ENCODE data around the gene SLC39A11.
A peak's percentile ranks its signal among the peaks of the same experiment; 100 is the strongest.
"Not testable (repeated sequence)": the region's sequence is repeated elsewhere in the genome, so short reads cannot be mapped to it uniquely, and the experiment has no call there.

SLC39A11 gene

DNA sequence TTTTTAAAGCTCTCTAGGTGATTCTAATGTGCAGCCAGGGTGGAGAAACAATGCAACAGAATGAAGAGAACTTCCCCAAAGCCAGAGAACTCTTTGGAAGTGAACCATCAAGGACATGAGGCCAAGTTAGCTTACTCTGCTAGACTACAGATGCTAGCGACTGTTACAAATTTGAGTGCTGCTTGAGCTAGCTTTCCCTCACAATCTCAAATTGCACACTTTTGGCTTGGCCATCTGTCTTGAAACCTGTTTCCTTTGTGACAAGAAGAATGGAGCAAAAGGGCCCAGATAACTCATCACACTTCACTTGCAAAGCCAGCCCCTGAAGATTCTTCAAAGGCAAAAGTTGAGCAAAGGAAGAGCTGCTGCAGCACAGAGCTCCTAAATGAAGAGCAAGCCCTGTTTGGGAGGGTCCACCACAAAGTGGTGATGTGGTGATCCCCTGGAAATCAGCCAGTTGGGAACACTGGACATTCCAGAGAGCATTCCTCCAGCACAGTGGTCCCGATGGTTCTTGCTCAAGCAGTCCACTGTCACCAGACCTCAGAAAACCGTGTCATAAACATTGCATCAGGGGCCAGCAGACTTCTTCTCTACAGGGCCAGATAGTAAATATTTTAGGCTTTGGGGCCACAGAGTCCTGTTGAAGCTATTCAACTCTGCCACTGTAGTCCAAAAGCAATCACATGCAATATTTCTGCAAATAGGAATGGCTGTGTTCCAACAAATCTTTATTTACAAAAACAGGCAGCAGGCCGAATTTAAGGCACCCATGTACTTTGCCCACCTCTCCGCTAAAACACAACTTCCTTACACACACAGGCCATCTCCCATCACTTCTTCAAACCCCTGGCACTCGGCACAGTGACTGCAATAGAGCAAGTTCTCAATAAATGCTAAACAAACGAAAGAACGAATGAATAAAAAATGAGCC lies 21.2 kb downstream of the SLC39A11 start:
- peak in 1 of 2 experiments; percentile 81 for DNase-seq

- peak in 1 of 2 experiments; percentile 33 for DNase-seq
Observed at GRCh38 chr17:73069841-73070240, 22.6 kb downstream of the SLC39A11 start.

DNA sequence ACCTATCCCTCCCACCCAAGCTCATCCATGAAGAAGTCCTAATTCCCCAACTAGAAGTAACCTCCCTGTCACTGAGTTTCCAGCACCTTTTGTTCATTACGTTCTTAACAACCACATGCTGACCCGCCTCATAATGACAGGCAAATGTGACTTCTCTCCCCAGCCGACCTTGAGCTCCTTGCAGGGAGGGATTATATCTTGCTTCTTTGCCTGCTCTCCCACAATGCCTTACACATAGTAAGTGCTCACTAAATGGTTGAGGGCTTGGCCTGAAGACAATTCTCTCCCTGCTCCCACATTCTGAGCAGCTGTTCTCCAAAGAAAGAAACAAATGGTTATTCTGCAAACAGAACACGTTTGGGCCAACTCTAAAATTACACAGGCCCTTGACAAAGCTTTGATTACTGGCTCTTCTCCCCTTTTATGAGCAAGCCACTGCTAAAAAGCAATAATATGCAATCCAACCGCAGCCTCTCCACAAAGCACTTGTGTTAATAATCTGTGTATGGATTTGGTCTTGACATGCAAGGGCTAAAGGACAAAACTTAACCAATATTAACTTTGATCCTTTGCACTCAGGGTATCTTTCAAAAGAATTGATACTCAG lies 23.2 kb downstream of the SLC39A11 start:
- DNase-seq: peak in 1 of 2 experiments; percentile 64

GRCh38 chr17:73068322-73069153 lies 23.9 kb downstream of the SLC39A11 start:
- peak; percentile 45 to 75 for DNase-seq

GRCh38 chr17:73067699-73068098 lies 24.8 kb downstream of the SLC39A11 start:
- DNase-seq: not testable (repeated sequence)

DNA sequence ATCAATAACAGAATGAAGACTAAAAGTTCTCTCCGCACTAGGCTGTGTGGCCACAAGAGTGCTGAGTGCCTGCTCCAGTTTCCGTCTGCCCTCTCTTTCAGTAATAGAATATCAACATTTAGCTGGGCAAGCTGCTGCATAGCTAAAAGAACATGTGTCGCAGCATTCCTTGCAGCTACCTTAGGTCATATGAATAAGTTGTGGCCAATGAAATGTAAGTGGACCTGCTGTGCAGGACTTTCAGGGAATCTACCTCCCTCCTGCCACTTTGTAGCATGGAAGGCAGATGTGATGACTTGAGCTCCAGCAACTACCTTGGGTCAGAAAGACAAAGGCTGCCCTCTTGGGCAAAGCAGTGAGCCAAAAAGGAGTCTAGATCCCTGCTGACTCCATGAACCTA lies 25.4 kb downstream of the SLC39A11 start:
- peak in 1 of 2 experiments; percentile 9 for DNase-seq

GRCh38 chr17:73066148-73066884 lies 26.2 kb downstream of the SLC39A11 start:
- peak in 1 of 2 experiments; percentile 10 for DNase-seq

GRCh38 chr17:73065376-73065775 lies 27.1 kb downstream of the SLC39A11 start:
- DNase-seq: no peak

GRCh38 chr17:73064084-73064938 lies 28.2 kb downstream of the SLC39A11 start:
- peak; percentile 40 to 66 for DNase-seq

- DNase-seq: no peak
Observed at GRCh38 chr17:73062726-73063125, 29.8 kb downstream of the SLC39A11 start.

DNA sequence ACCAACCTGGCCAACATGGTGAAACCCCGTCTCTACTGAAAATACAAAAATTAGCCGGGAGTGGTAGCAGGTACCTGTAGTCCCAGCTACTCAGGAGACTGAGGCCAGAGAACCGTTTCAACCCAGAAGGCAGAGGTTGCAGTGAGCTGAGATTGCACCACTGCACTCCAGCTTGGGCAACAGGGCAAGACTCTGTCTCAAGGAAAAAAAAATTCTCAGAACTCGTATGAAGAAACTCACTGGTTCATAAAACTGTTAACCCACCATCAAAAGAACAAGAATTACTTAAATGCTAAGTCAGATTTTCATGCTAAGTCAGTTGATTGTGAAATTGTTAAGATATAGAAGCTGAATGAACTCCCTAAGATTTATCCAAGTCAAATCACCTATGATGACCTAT lies 31.3 kb downstream of the SLC39A11 start:
- no peak for DNase-seq

- no peak for DNase-seq
Observed at GRCh38 chr17:73060721-73061120, 31.8 kb downstream of the SLC39A11 start.

DNA sequence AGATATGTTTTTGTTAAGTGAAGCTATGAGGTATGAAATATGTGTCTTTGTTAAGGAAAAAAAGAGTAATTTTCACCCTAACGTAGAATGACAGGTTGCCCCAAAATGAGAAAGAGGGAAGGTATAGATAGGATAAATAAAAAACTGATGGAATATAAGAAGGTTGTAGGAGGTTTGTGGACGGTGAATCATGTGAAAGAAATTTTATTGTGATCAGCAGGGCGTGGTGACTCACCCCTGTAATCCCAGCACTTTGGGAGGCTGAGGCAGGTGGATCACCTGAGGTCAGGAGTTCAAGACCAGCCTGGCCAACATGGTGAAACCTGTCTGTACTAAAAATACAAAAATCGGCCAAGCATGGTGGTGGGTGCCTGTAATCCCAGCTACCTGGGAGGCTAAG lies 32.8 kb downstream of the SLC39A11 start:
- not testable (repeated sequence) for DNase-seq

- DNase-seq: peak in 1 of 2 experiments; percentile 5
Observed at GRCh38 chr17:73058022-73058421, 34.5 kb downstream of the SLC39A11 start.

DNA sequence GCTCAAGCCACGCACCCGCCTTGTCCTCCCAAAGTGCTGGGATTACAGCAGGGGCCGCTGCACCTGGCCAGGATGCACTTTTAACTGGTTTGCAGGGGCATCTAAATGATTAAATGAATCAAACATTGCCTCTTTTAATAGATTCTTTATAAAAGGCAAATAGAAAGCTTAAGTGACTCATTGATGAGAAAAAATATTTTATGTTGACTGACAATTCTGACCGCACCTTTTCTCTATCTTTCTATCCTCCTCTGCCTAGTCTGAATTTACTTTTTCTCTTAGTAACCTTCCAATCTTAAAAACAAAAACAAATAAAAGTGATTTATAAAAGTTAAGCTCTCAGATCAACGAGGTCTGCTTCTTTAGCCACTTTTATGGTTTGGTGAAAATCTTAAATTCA lies 35.3 kb downstream of the SLC39A11 start:
- DNase-seq: no peak

DNA sequence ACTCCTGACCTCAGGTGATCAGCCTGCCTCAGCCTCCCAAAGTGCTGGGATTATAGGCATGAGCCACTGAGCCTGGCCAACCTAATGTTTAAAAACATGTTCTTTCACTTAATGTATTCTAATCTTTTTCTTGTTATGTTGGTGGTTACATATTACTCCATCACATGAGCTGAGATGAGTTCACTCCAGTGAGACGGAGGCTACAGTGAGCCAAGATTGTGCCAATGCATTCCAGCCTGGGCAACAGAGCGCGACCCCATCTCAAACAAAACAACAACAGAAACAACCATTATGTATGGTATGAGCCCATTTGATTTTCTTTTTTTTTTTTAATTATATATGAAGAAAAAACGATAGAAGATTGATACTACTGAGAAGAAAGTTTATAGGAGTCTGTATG lies 39.6 kb downstream of the SLC39A11 start:
- DNase-seq: peak in 1 of 2 experiments; percentile 10

DNA sequence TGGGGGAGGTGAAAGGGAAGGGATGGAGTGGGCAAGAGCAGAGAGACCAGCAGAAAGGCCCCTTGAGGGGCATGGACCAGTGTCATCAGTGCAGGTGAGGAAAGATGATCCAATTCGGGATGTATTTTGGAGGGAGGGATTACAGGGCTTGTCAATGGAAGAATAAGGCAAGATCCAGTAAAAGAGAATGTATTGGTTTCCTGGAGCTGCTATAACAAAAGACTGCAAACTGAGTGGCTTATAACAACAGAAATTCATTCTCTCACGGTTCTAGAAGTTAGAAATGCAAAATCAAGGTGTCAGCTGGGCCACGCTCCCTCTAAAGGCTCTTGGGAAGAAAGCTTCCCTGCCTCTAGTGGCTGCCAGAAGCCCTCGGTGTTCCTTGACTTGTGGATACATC lies 41.7 kb downstream of the SLC39A11 start:
- DNase-seq: no peak

GRCh38 chr17:73048170-73048569 lies 44.3 kb downstream of the SLC39A11 start:
- DNase-seq: no peak

GRCh38 chr17:73045724-73046123 lies 46.8 kb downstream of the SLC39A11 start:
- DNase-seq: peak; percentile 90 to 94

DNA sequence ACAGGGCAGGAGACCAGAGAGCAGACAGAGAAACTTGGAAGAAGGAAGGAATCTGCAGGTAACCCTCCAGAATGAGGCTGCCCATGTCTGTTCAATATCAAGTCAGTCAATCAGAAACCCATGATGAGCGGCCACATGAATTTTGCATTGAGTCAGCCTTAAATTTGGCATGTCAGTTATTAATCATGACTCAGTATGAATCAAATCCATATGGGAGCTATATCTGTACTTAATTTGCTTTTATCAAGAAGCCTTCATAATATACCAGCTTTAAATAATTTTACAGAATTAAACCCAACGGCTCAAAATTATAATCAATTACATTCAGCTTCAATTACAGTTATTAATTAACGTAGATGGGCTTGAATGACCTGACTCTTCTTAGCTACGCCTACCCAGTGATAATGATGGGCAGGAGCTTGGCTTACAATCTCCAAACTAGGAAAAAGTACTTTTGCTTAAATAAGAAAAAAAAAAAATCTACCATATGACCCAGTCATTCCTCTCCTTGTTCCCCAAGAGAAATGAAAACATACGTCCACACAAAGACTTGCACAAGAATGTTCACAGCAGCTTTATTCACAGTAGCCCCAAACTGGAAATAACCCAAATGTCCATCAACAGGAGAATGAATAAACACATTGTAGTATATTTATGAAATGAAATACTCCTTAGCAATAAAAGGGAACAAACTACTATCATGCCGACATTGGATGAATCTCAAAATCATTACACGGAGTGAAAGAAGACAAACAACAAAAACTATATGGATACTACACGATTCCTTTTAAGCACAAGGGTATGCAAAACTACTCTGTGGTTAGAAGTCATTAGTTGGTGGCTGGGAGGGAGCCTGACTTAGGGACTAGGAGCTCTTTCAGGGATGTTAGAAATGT lies 48.6 kb downstream of the SLC39A11 start:
- peak in 1 of 2 experiments; percentile 52 for DNase-seq
